GM12878 (cell line): ENCODE measurements around the gene TELO2. TPM values are rescaled to one million over a fixed set of nuclear protein-coding genes. Genes with fewer than 3 reads are reported as not detected.

ENCODE experiments used
- ATAC-seq: fragments of 200-7000 bp; cut with Tn5 transposase; 3 replicates; pipeline ENCODE4 v1.9.1; 2020; ENCODE audit warnings: mild to moderate bottlenecking, moderate library complexity
- BruUV-seq: library from RNA; stranded (reverse); fragments of 400-500 nt; replicated peaks from 2 replicates; lab custom pipeline; 2021; lab: Mats Ljungman, UMichigan
- CTCF ChIA-PET: fragments of 300-600 bp; sonication (Branson Sonifier 250); formaldehyde crosslinking; extraction: SDS; loops from one replicate; lab custom pipeline; 2021; ENCODE audit warnings: inconsistent platforms; lab: Yijun Ruan, JAX
- POLR2A ChIA-PET: fragments of 350-600 bp; formaldehyde crosslinking; extraction: SDS; loops from one replicate; lab custom pipeline; 2021; ENCODE audit warnings: inconsistent platforms; lab: Charles Lee
- RAD21 ChIA-PET: fragments of 300-600 bp; sonication (Branson Sonifier 250); formaldehyde crosslinking; loops from one replicate; lab custom pipeline; 2023; ENCODE audit warnings: antibody characterized with exemption; ENCODE audit not compliant: unreplicated experiment; lab: Charles Lee
- SMC1A ChIA-PET: fragments of 300-600 bp; sonication (Branson Sonifier 250); formaldehyde crosslinking; loops from one replicate; lab custom pipeline; 2023; ENCODE audit not compliant: unreplicated experiment, uncharacterized antibody; lab: Charles Lee
- DNase-seq: peaks from one replicate; pipeline ENCODE4 v3.0.0-alpha.2; 2011; ENCODE audit warnings: low read depth, low spot score
- FAIRE-seq: peaks from 3 replicates; lab custom pipeline; 2011; peaks lifted over from hg19 to GRCh38; lab: Jason Lieb, UNC
- H2AFZ ChIP-seq: 2 replicates; pipeline ENCODE4 v1.6.0; 2011; ENCODE audit warnings: low read depth, low read length, control low read depth; ENCODE audit not compliant: control insufficient read depth
- H3K27ac ChIP-seq: 2 replicates; pipeline ENCODE4 v1.5.1; 2011; ENCODE audit warnings: control low read depth; ENCODE audit not compliant: control insufficient read depth, insufficient read depth
- H3K27me3 ChIP-seq, 2 experiments: replicated peaks in 1 of 2; 2 replicates each; pipeline versions ENCODE4 v1.6.0 to v1.6.1; 2011; ENCODE audit warnings: low read length in 1 of 2; ENCODE audit not compliant: control insufficient read depth in 2 of 2, insufficient read depth in 2 of 2
- H3K36me3 ChIP-seq, 2 experiments: 2 replicates each; pipeline ENCODE4 v1.5.1; 2011; ENCODE audit warnings: low read length in 1 of 2; ENCODE audit not compliant: control insufficient read depth in 2 of 2, insufficient read depth in 2 of 2
- H3K4me1 ChIP-seq: 2 replicates; pipeline ENCODE4 v1.6.1; 2011; ENCODE audit warnings: mild to moderate bottlenecking, low read length, moderate library complexity, mixed read lengths; ENCODE audit not compliant: control insufficient read depth, insufficient read depth
- H3K4me2 ChIP-seq: 2 replicates; pipeline ENCODE4 v1.6.0; 2011; ENCODE audit warnings: control low read depth; ENCODE audit not compliant: control insufficient read depth, insufficient read depth
- H3K4me3 ChIP-seq: fragments of 200-600 bp; sonication (generic); 2 replicates; pipeline ENCODE4 v1.5.1; 2016
- H3K79me2 ChIP-seq: 2 replicates; pipeline ENCODE4 v1.6.0; 2011; ENCODE audit warnings: low read length; ENCODE audit not compliant: control insufficient read depth, insufficient read depth
- H3K9ac ChIP-seq: 2 replicates; pipeline ENCODE4 v1.8.0; 2011; ENCODE audit warnings: low read length, control low read depth, mixed read lengths; ENCODE audit not compliant: control insufficient read depth, insufficient read depth
- H3K9me3 ChIP-seq: replicated peaks from 3 replicates; pipeline ENCODE4 v1.5.1; 2011; ENCODE audit warnings: mild to moderate bottlenecking, low read length; ENCODE audit not compliant: control insufficient read depth, insufficient read depth
- H4K20me1 ChIP-seq: 2 replicates; pipeline ENCODE4 v1.6.0; 2011; ENCODE audit not compliant: control insufficient read depth, insufficient read depth
- CHD1 ChIP-seq: IDR thresholded peaks from 2 replicates; pipeline ENCODE4 v1.6.1; 2012; ENCODE audit warnings: low read depth, low read length, improper control_type of control experiment
- FOS ChIP-seq: IDR thresholded peaks from 3 replicates; pipeline ENCODE4 v1.6.1; 2011; ENCODE audit warnings: borderline replicate concordance; ENCODE audit not compliant: insufficient read length; ENCODE audit errors: extremely low read depth
- HDAC6 ChIP-seq: fragments of 200-600 bp; sonication (generic); IDR thresholded peaks from one replicate; pipeline ENCODE4 v1.8.0; 2017; ENCODE audit warnings: antibody characterized with exemption; ENCODE audit not compliant: unreplicated experiment
- IKZF1 ChIP-seq: fragments of 450-650 bp; conservative IDR thresholded peaks from 2 replicates; pipeline ENCODE4 v1.6.1; 2017; ENCODE audit warnings: antibody characterized with exemption, mild to moderate bottlenecking
- JUND ChIP-seq: IDR thresholded peaks from 2 replicates; pipeline ENCODE4 v1.6.1; 2012; ENCODE audit warnings: low read depth, mild to moderate bottlenecking, low read length, improper control_type of control experiment, moderate library complexity
- LARP7 ChIP-seq: fragments of 450-650 bp; IDR thresholded peaks from 2 replicates; pipeline ENCODE4 v1.6.1; 2017; ENCODE audit warnings: mild to moderate bottlenecking
- MTA3 ChIP-seq: IDR thresholded peaks from 2 replicates; pipeline ENCODE4 v1.6.1; 2012; ENCODE audit warnings: low read length, inconsistent platforms, borderline replicate concordance
- MXI1 ChIP-seq: fragments of 150-350 bp; IDR thresholded peaks from 2 replicates; pipeline ENCODE4 v1.6.1; 2011; ENCODE audit warnings: low read depth, mild to moderate bottlenecking, inconsistent platforms, low read length, improper control_type of control experiment
- RBBP5 ChIP-seq: fragments of 200-600 bp; sonication (generic); conservative IDR thresholded peaks from 2 replicates; pipeline ENCODE4 v1.6.1; 2016
- WGBS: methylation state at CpG from one replicate; pipeline ENCODE4 v1.1.6; 2016; ENCODE audit warnings: low lambda C conversion rate; ENCODE audit not compliant: insufficient replicate concordance, insufficient coverage; ENCODE audit errors: missing lambda C conversion rate; 5-methylcytosine and 5-hydroxymethylcytosine counted together
- in situ Hi-C: fragments of 300-500 bp; cut with MboI; formaldehyde crosslinking; loops from 9 replicates; pipeline ENCODE4 v1.14.3; 2018; ENCODE audit warnings: mixed read lengths
- intact Hi-C: fragments of 100-400 bp; cut with micrococcal nuclease; formaldehyde crosslinking; loops from one replicate; pipeline ENCODE4 v1.14.2; 2022; ENCODE audit not compliant: unreplicated experiment
- polyA plus RNA-seq, 11 experiments: library from polyadenylated mRNA; depleted of rRNA in 4 of 11; unstranded in 6 of 11; stranded (reverse) in 5 of 11; fragments of >200 nt; fragmentation: Nextera tagmentation in 4 of 11; fragmentation: Illumina TruSeq in 1 of 11; extraction: Ambion mirVana in 4 of 11; extraction: Trizol in 1 of 11; gene quantifications; 1 replicate in 1 of 11; 2 replicates in 10 of 11; pipeline versions ENCODE4 v1.2.1 to v1.2.3, GENCODE V29; 2011 to 2016; ENCODE audit warnings: inconsistent platforms in 2 of 11, missing spikeins in 2 of 11, low read depth in 1 of 11
- total RNA-seq, 4 experiments: library from RNA; depleted of rRNA in 3 of 4; stranded (reverse); fragments of >200 nt in 3 of 4; fragmentation: Illumina TruSeq in 1 of 4; extraction: Trizol in 1 of 4; gene quantifications; 2 replicates each; pipeline versions ENCODE4 v1.2.1 to v1.2.3, GENCODE V29; 2013 to 2021
- TF ChIP-seq, protein P1 (sequence below), 3 experiments: IDR thresholded peaks in 2 of 3; conservative IDR thresholded peaks in 1 of 3; 2 replicates each; pipeline ENCODE4 v1.5.1; 2011; ENCODE audit warnings: low read depth in 3 of 3, low read length in 3 of 3, mild to moderate bottlenecking in 3 of 3, control low read depth in 2 of 3, moderate library complexity in 2 of 3, inconsistent platforms in 1 of 3, mixed read lengths in 1 of 3; ENCODE audit not compliant: control insufficient read depth in 2 of 3, insufficient read depth in 1 of 3; ENCODE audit errors: extremely low read depth in 1 of 3
- TF ChIP-seq, protein P2 (sequence below): fragments of 450-650 bp; conservative IDR thresholded peaks from 2 replicates; pipeline ENCODE4 v1.6.1; 2017; ENCODE audit warnings: mild to moderate bottlenecking, moderate library complexity

Gene TELO2
- total and polyA plus RNA-seq, 10 of the 15 experiments (the other 5 are each of a cell fraction or from before 2014, with no cell fraction given): 0.55 to 72.8 (median 18.6) TPM

GRCh38 chr16:1525871-1526607 lies 32.9 kb downstream of the TELO2 start:
- RAD21 ChIA-PET: no interaction called here
- H3K36me3 ChIP-seq: no peaks in the 10 kb centered on the region
- DNase-seq: no peak
- TF ChIP-seq LARP7 (no peak), CHD1 (no peak), MXI1 (no peak), HDAC6 (no peak), MTA3 (no peak)
- TF ChIP-seq, all 136 proteins: peak for 0
- H3K4me2 ChIP-seq: no peak overlapping the region
- H3K4me3 ChIP-seq: no peak overlapping the region
- H2AFZ ChIP-seq: no peak overlapping the region
- SMC1A ChIA-PET: no interaction called here
- in situ Hi-C loops (no loop called here), intact Hi-C loops (no loop called here)
- H3K27ac ChIP-seq: no peak overlapping the region
- CTCF ChIA-PET: no interaction called here
- H3K9me3 ChIP-seq: no peaks in the 10 kb centered on the region
- H3K9ac ChIP-seq: no peak overlapping the region
- no peak for ATAC-seq
- no peaks in the 10 kb centered on the region for H4K20me1 ChIP-seq
- POLR2A ChIA-PET: no interaction called here
- no TSS peak for BruUV-seq
- H3K4me1 ChIP-seq: no peaks in the 10 kb centered on the region
- no peaks in the 10 kb centered on the region for H3K27me3 ChIP-seq
- no peaks in the 10 kb centered on the region for H3K79me2 ChIP-seq
- WGBS: 45% methylated on average over 32 of the region's 44 CpGs
- FAIRE-seq: no peak

DNA sequence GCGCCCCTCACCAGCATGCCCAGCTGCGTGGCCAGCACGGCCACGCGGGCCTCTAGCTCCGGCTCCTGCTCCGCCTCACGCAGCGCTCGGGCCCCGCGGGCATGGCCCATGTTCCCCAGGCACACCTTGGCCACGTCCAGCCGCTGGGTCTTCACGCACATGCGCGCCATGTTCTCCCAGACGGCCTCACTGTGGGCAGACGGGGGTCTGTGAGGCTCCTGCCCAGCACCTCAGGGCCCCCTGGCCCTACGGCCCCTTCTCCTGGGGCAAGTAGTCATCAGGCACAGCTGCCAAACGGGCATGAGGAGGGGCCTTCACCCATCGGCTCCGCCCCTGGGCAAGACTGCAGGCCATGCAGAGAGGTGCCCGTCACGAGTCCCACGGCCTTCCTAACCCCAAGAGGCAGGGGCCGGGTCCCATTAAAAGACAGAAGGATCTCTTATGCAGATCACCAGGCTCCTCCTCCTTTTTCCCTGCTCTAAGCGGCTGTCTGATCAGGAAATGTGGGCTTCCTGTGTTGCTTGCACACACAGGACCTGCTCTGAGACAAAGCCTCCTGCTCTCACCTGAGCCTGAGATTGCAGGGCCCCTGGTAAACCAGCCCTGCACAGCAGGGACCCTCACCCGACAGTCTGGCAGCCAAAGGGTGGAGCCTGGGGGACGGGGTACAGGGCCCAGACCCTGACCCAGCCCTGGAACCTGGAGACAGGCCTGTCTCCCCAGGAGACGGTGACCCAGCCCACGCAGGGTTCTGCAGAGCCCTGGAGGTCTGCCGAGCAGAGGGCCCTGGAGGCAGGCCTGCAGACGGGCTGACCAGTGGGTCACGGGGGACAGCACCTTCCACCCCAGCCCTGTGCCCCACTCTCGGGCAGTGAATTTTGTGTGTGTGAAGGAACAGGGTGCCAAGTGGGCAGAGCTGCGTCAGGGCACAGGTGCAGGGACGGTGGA lies 33.7 kb downstream of the TELO2 start:
- H3K9ac ChIP-seq: no peak overlapping the region
- DNase-seq (no peak), ATAC-seq (no peak), FAIRE-seq (no peak)
- no peaks in the 10 kb centered on the region for H3K4me1 ChIP-seq
- in situ Hi-C loops (no loop called here), intact Hi-C loops (no loop called here)
- 44% methylated on average over 38 of the region's 38 CpGs for WGBS
- ChIA-PET SMC1A (no interaction called here), RAD21 (no interaction called here), POLR2A (no interaction called here), CTCF (interaction anchor here (0.6 kb wide), 1 partner anchor 106 kb away, joined by 3 read pairs; no protein-coding TSS in a partner anchor)
- no peaks in the 10 kb centered on the region for H4K20me1 ChIP-seq
- no peak overlapping the region for H2AFZ ChIP-seq
- H3K79me2 ChIP-seq: no peaks in the 10 kb centered on the region
- no peaks in the 10 kb centered on the region for H3K9me3 ChIP-seq
- no TSS peak for BruUV-seq
- no peak overlapping the region for H3K4me3 ChIP-seq
- H3K27me3 ChIP-seq: no peaks in the 10 kb centered on the region; a peak in 1 of 4 replicates
- no peaks in the 10 kb centered on the region for H3K36me3 ChIP-seq
- H3K27ac ChIP-seq: no peak overlapping the region
- no peak overlapping the region for H3K4me2 ChIP-seq
- TF ChIP-seq, protein P1, sequence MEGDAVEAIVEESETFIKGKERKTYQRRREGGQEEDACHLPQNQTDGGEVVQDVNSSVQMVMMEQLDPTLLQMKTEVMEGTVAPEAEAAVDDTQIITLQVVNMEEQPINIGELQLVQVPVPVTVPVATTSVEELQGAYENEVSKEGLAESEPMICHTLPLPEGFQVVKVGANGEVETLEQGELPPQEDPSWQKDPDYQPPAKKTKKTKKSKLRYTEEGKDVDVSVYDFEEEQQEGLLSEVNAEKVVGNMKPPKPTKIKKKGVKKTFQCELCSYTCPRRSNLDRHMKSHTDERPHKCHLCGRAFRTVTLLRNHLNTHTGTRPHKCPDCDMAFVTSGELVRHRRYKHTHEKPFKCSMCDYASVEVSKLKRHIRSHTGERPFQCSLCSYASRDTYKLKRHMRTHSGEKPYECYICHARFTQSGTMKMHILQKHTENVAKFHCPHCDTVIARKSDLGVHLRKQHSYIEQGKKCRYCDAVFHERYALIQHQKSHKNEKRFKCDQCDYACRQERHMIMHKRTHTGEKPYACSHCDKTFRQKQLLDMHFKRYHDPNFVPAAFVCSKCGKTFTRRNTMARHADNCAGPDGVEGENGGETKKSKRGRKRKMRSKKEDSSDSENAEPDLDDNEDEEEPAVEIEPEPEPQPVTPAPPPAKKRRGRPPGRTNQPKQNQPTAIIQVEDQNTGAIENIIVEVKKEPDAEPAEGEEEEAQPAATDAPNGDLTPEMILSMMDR (IDR thresholded peaks at IDR 0.05 in 2 of 3, conservative IDR thresholded peaks at IDR 0.05 in 1 of 3; ENCODE audit: control insufficient read depth in 2 of 3, extremely low read depth in 1 of 3, insufficient read depth in 1 of 3, low read depth in 3 of 3, low read length in 3 of 3): no peak
- no peak for TF ChIP-seq FOS
- TF ChIP-seq JUND: no peak
- TF ChIP-seq, protein P2, sequence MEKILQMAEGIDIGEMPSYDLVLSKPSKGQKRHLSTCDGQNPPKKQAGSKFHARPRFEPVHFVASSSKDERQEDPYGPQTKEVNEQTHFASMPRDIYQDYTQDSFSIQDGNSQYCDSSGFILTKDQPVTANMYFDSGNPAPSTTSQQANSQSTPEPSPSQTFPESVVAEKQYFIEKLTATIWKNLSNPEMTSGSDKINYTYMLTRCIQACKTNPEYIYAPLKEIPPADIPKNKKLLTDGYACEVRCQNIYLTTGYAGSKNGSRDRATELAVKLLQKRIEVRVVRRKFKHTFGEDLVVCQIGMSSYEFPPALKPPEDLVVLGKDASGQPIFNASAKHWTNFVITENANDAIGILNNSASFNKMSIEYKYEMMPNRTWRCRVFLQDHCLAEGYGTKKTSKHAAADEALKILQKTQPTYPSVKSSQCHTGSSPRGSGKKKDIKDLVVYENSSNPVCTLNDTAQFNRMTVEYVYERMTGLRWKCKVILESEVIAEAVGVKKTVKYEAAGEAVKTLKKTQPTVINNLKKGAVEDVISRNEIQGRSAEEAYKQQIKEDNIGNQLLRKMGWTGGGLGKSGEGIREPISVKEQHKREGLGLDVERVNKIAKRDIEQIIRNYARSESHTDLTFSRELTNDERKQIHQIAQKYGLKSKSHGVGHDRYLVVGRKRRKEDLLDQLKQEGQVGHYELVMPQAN: no peak
- no peak for TF ChIP-seq IKZF1
- no peak for TF ChIP-seq RBBP5
